ENCODE results near the gene CPN2. TPM values are rescaled to one million over a fixed set of nuclear protein-coding genes. Genes with fewer than 3 reads are reported as not detected.

The CPN2 gene
- total RNA-seq (2014; rRNA removed; shearing (Covaris generic)), result not detected in 2 replicates
- not detected in 2 replicates for polyA plus RNA-seq (2014; cell fraction: nucleus; rRNA removed)

GRCh38 chr3:194351080-194351672, at the start of gene CPN2:
Gene CPN2 (minus strand): TSS chr3:194351328. CDS start chr3:194342702, 8,626 bp downstream.
- DNase-seq (ENCODE audit: extremely low read depth, low read depth), result no peak

GRCh38 chr3:194399874-194400411, 48.8 kb upstream of the CPN2 start:
- no peak for DNase-seq (ENCODE audit: extremely low read depth, low read depth)

GRCh38 chr3:194399166-194399565, 48.0 kb upstream of the CPN2 start, which contains the start of gene GP5:
Gene GP5 (minus strand): TSS chr3:194399266. CDS start chr3:194398282, 984 bp downstream.
- DNase-seq (ENCODE audit: extremely low read depth, low read depth), result no peak

- no peak for DNase-seq (ENCODE audit: extremely low read depth, low read depth)
Measured at GRCh38 chr3:194397757-194398312, 46.7 kb upstream of the CPN2 start.

- no peak for DNase-seq (ENCODE audit: extremely low read depth, low read depth)
Measured at GRCh38 chr3:194396859-194397756, 46.0 kb upstream of the CPN2 start.

GRCh38 chr3:194396539-194396858, 45.4 kb upstream of the CPN2 start:
- no peak for DNase-seq (ENCODE audit: extremely low read depth, low read depth)

GRCh38 chr3:194395778-194396538, 44.8 kb upstream of the CPN2 start:
- no peak for DNase-seq (ENCODE audit: extremely low read depth, low read depth)

GRCh38 chr3:194395212-194395611, 44.1 kb upstream of the CPN2 start:
- DNase-seq (ENCODE audit: extremely low read depth, low read depth), result no peak

GRCh38 chr3:194392576-194392975, 41.4 kb upstream of the CPN2 start:
- no peak for DNase-seq (ENCODE audit: extremely low read depth, low read depth)

GRCh38 chr3:194390835-194391234, 39.7 kb upstream of the CPN2 start:
- DNase-seq (ENCODE audit: extremely low read depth, low read depth), result no peak

GRCh38 chr3:194389269-194389668, 38.1 kb upstream of the CPN2 start:
- DNase-seq (ENCODE audit: extremely low read depth, low read depth), result no peak

GRCh38 chr3:194387926-194388418, 36.8 kb upstream of the CPN2 start:
- DNase-seq (ENCODE audit: extremely low read depth, low read depth), result no peak

- DNase-seq (ENCODE audit: extremely low read depth, low read depth), result no peak
Measured at GRCh38 chr3:194387276-194387675, 36.1 kb upstream of the CPN2 start.

- no peak for DNase-seq (ENCODE audit: extremely low read depth, low read depth)
Measured at GRCh38 chr3:194386648-194387047, 35.5 kb upstream of the CPN2 start.

- no peak for DNase-seq (ENCODE audit: extremely low read depth, low read depth)
Measured at GRCh38 chr3:194386066-194386465, 34.9 kb upstream of the CPN2 start.

- no peak for DNase-seq (ENCODE audit: extremely low read depth, low read depth)
Measured at GRCh38 chr3:194384569-194385001, 33.5 kb upstream of the CPN2 start.

GRCh38 chr3:194384156-194384555, 33.0 kb upstream of the CPN2 start:
- DNase-seq (ENCODE audit: extremely low read depth, low read depth), result no peak

GRCh38 chr3:194383276-194383940, 32.3 kb upstream of the CPN2 start:
- no peak for DNase-seq (ENCODE audit: extremely low read depth, low read depth)

GRCh38 chr3:194382892-194383223, 31.7 kb upstream of the CPN2 start:
- DNase-seq (ENCODE audit: extremely low read depth, low read depth), result no peak

All from NCI-H460 (cell line).